ENCODE measurements around the gene ALPK3. TPM values are rescaled to one million over a fixed set of nuclear protein-coding genes. Genes with fewer than 3 reads are reported as not detected.

ALPK3 gene
- total RNA-seq, 4 donors from 2014 or later, result 0.88 to 6.3 (median 3.4) TPM

DNA sequence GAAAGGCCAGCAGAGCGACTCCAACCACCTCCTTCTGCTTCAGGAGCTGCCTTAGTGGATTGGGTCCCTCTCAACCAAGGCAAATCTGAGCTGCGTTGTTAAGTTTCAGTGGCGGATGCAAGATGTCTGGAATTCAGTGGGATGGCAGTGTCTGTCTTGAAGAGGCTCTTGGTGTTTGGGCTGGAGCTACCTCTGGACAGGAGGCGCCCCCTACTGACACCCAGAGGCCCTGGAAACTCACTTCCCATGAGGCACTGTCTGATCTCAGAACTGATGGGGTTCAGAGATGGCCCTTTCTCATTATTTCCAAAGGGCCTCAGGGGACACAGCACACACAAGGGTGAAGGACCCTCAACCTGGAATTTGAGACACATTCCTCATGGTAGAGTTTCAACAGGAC lies 61.3 kb downstream of the ALPK3 start:
- Histone ChIP-seq H3K27ac (no peak overlapping the region), H3K27me3 (no peaks in the 10 kb centered on the region), H3K4me3 (no peak overlapping the region), H3K9me3 (no peaks in the 10 kb centered on the region), H3K36me3 (no peaks in the 10 kb centered on the region), H3K4me1 (no peaks in the 10 kb centered on the region)
- no peak for TF ChIP-seq POLR2A (IDR thresholded peaks at IDR 0.05)
- TF ChIP-seq, protein P1, sequence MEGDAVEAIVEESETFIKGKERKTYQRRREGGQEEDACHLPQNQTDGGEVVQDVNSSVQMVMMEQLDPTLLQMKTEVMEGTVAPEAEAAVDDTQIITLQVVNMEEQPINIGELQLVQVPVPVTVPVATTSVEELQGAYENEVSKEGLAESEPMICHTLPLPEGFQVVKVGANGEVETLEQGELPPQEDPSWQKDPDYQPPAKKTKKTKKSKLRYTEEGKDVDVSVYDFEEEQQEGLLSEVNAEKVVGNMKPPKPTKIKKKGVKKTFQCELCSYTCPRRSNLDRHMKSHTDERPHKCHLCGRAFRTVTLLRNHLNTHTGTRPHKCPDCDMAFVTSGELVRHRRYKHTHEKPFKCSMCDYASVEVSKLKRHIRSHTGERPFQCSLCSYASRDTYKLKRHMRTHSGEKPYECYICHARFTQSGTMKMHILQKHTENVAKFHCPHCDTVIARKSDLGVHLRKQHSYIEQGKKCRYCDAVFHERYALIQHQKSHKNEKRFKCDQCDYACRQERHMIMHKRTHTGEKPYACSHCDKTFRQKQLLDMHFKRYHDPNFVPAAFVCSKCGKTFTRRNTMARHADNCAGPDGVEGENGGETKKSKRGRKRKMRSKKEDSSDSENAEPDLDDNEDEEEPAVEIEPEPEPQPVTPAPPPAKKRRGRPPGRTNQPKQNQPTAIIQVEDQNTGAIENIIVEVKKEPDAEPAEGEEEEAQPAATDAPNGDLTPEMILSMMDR (IDR thresholded peaks at IDR 0.05), result peak; percentile 22 to 57 (median 42)
- intact Hi-C loops (cut with DNase I; ENCODE audit: low total_unique reads), result no loop called here
- DNase-seq, result peak; percentile 63 to 68

DNA sequence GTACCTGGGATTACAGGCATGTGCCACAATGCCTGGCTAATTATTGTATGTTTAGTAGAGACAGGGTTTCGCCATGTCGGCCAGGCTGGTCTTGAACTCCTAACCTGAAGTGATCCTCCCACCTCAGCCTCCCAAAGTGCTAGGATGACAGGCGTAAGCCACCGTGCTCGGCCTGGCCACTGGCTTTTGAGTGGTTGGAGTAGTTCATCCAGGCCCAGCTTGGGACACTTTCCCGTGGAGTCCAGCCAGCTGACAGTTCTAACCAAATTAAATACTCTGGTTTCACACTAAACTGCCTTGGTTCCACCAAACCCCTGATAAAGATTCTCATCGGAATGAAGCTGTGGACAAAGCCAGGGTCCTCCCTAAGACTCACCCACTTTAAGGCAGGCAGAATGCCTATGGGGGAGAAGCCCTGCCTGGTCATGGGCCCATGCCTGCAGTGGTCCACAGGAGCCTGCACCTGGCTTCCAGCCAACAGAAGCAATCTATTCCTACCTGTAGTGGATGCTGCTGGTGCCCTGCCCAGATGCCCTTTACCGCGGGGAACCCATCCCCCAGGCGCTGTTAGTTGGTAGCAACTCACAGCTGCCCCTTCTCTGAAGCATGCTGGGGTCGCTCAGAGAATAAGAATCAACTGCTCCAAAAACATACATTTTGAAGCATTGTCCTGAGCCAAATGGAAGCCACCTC lies 62.1 kb downstream of the ALPK3 start:
- no peaks in the 10 kb centered on the region for H3K9me3 ChIP-seq
- TF ChIP-seq, protein P1 (IDR thresholded peaks at IDR 0.05), result no peak
- TF ChIP-seq POLR2A (IDR thresholded peaks at IDR 0.05), result no peak
- H3K27ac ChIP-seq, result no peak overlapping the region
- DNase-seq, result no peak
- no peaks in the 10 kb centered on the region for H3K36me3 ChIP-seq
- no peaks in the 10 kb centered on the region for H3K27me3 ChIP-seq
- intact Hi-C loops (cut with DNase I; ENCODE audit: low total_unique reads), result no loop called here
- no peak overlapping the region for H3K4me3 ChIP-seq
- no peaks in the 10 kb centered on the region for H3K4me1 ChIP-seq

DNA sequence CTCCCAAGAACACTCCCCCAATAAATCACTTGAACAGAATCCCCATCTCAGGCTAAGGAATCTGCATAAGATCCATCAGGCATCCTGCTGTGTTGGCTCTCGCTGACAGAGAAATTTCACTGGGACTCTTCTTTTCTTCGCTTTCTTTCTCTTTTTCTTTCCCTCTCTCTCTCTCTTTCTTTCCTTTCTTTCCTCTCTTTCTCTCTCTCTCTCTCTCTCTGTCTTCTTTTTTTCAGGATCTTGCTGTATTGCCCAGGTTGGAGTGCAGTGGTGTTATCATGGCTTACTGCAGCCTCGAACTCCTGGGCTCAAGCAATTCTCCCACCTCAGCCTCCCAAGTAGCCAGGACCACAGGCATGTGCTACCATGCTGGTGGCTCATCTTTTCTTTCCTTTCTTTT lies 62.9 kb downstream of the ALPK3 start:
- H3K4me3 ChIP-seq, result no peak overlapping the region
- H3K4me1 ChIP-seq, result no peaks in the 10 kb centered on the region
- H3K27me3 ChIP-seq, result no peaks in the 10 kb centered on the region
- no peaks in the 10 kb centered on the region for H3K9me3 ChIP-seq
- no peaks in the 10 kb centered on the region for H3K36me3 ChIP-seq
- TF ChIP-seq, protein P1 (IDR thresholded peaks at IDR 0.05), result no peak
- TF ChIP-seq POLR2A (IDR thresholded peaks at IDR 0.05), result no peak
- intact Hi-C loops (cut with DNase I; ENCODE audit: low total_unique reads), result no loop called here
- H3K27ac ChIP-seq, result no peak overlapping the region
- no peak for DNase-seq

DNA sequence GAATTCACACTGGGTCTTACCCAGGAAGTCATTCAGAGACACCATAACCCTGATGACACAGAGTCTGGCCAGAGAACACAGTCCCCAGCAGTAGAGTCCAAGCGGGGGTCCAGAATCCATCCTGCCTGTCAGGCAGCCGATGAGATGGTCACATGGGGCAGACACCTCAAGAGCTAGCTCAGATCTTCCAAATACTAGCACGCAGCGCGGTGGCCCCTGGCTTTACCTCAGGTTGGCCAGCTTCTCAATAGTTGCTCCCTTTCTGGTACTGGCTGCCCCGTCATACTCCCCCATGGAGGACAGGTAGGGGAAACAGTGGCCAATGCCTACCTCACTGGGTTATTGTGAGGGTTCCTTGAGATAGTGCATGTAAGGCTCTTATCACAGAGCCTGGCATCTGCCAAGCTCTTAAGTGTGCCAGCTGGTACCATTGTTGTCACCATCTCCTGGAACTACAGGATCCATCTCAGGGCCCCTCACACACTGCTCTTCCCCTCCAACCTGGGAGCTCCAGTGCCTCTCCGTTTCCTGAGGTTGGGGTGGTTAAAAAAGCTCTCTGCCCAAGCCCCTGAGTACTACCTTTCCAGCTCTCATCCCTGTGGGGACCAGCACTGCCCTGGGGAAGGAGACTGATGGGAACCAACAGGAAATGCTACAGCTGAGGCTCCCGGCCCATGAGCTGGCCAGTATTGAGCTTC lies 63.8 kb downstream of the ALPK3 start:
- H3K36me3 ChIP-seq, result no peaks in the 10 kb centered on the region
- H3K9me3 ChIP-seq, result no peaks in the 10 kb centered on the region
- no peak for DNase-seq
- intact Hi-C loops (cut with DNase I; ENCODE audit: low total_unique reads), result no loop called here
- no peaks in the 10 kb centered on the region for H3K27me3 ChIP-seq
- H3K4me1 ChIP-seq, result no peaks in the 10 kb centered on the region
- TF ChIP-seq, protein P1 (IDR thresholded peaks at IDR 0.05), result no peak
- no peak for TF ChIP-seq POLR2A (IDR thresholded peaks at IDR 0.05)
- no peak overlapping the region for H3K4me3 ChIP-seq
- H3K27ac ChIP-seq, result no peak overlapping the region

DNA sequence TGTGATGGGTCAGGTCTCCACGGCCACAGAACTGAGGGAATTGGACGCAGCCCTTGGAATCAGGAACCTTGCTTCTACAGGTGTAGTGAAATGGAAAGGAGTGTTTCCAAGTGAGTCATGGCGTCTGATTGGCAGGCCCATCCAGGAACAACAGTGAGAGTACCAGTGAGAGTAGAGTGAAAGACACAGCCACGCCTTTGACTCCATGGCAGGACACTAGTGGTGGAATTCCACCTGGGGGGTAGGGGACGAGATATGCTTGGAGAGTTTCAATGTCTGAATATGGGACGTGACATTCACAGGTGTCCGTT lies 64.3 kb downstream of the ALPK3 start:
- H3K27me3 ChIP-seq, result no peaks in the 10 kb centered on the region
- no peak for TF ChIP-seq POLR2A (IDR thresholded peaks at IDR 0.05)
- TF ChIP-seq, protein P1 (IDR thresholded peaks at IDR 0.05), result no peak
- H3K27ac ChIP-seq, result no peak overlapping the region
- no peaks in the 10 kb centered on the region for H3K36me3 ChIP-seq
- H3K4me3 ChIP-seq, result no peak overlapping the region
- no peaks in the 10 kb centered on the region for H3K4me1 ChIP-seq
- no peak for DNase-seq
- no peaks in the 10 kb centered on the region for H3K9me3 ChIP-seq
- intact Hi-C loops (cut with DNase I; ENCODE audit: low total_unique reads), result no loop called here
